NCI-H146 treated with DMSO at 0.1 percent for 48 hours (cell line): ENCODE data around the gene TRIM10.
"Not testable (repeated sequence)": the region's sequence is repeated elsewhere in the genome, so short reads cannot be mapped to it uniquely, and the experiment has no call there.

Experiments used
- DNase-seq: peaks from one replicate; lab custom pipeline; 2025; ENCODE audit not compliant: unreplicated experiment; lab: John Stamatoyannopoulos, UW

Gene TRIM10

GRCh38 chr6:30130887-30131862, 29.8 kb downstream of the TRIM10 start:
- peak; percentile 57 for DNase-seq

DNA sequence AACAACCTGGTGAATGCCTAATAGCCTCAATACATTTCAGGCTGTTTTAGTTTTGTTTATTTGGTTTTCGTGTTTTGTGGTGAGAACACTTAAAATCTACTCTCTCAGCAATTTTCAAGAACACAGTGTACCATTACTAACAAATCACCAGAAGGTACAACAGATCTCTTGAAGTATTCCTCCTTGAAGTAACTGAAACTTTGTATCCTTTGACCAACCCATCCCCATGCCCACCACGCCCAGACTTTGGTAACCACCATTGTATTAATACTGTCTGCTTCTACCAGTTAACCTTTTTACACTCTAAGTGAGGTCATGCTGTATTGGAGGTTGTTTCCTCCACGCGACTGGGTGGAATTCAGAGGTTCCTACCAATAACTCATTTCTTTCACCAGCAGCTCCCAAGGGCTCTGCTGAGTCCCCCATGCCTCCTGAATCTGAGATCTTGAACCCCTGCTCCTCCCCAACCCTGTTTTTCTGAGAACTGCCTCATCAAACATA, 30.8 kb downstream of the TRIM10 start:
- DNase-seq, result no peak

DNA sequence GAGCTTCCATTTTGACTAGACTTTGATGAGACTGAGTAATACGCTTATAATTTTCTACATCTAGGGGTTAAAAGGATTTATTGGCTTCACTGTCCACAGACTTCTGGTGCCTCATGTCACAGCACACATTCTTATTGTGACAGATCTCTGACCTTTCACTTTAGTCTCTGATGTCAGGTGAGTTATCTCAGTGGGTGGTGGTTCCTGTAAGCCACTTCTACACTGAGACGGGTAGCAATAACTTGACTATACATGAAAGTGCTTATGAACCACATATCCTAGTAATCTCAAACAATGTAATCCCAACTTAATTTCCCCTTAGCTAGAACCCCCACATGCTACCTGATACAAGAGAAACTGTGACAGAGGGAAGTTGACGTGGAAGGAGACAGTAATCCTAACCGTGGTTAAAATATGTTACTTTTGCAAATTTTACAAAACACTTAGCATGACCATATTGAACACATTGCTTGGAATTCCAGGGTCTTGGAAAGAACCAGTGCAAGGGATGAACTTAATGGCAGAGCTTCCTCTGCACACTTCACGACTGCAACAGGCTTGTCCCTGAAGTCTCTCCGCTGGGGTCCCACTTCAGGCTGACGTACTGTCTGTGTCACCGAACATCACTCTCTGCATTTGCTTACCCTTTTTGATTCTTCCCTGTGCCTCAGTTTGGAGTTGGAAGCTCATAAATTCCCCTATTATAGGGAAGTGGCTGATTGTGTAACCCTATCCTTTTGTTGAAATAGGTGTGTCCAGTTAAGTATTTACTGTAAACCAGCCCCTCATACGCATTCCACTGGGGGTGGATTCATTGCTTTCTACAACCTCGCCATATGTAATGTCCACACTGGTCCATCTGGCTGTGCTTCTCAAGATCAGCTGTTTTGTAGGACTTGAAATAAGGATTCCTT, 31.5 kb downstream of the TRIM10 start:
- DNase-seq, result no peak

GRCh38 chr6:30127238-30128093, 33.5 kb downstream of the TRIM10 start:
- no peak for DNase-seq

- DNase-seq, result no peak
Observed at GRCh38 chr6:30122515-30122914, 38.5 kb downstream of the TRIM10 start.

GRCh38 chr6:30121446-30122366, 39.3 kb downstream of the TRIM10 start:
- no peak for DNase-seq

GRCh38 chr6:30118691-30119090, 42.3 kb downstream of the TRIM10 start:
- not testable (repeated sequence) for DNase-seq

- DNase-seq, result no peak
Observed at GRCh38 chr6:30116724-30117123, 44.3 kb downstream of the TRIM10 start.

GRCh38 chr6:30113841-30114240, 47.2 kb downstream of the TRIM10 start:
- DNase-seq, result no peak

GRCh38 chr6:30113003-30113759, 47.8 kb downstream of the TRIM10 start, which contains the start of gene TRIM31:
Gene TRIM31 (minus strand): TSS chr6:30113090. CDS start chr6:30112805, 285 bp downstream.
- DNase-seq, result no peak

DNA sequence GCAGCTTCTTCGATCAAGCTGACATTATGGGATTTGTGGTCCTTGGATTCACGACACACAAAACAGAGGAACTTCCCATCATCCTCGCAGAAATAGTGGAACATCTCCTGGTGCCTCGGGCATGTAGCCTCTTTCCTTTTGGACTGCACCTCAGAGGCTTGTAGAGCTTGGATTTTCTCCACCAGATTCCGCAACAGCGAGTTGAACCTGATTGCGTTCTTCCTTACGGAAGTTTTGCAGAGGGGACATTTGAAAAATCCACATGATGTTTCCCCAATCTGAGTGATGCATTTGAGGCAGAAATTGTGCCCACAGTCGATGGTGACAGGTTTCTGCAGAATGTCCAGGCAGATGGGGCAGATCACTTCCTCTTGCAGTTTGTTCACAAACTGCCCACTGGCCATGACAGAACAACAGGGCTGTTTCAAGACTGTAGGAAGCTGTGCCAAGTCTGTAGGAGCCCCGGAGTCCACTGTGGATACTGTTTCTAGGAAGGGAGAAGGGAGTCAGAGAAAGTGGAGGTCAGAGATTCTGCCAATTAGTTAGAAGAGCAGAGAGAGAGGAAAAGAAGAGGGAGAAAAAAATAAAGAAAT, 48.5 kb downstream of the TRIM10 start:
- DNase-seq, result no peak

DNA sequence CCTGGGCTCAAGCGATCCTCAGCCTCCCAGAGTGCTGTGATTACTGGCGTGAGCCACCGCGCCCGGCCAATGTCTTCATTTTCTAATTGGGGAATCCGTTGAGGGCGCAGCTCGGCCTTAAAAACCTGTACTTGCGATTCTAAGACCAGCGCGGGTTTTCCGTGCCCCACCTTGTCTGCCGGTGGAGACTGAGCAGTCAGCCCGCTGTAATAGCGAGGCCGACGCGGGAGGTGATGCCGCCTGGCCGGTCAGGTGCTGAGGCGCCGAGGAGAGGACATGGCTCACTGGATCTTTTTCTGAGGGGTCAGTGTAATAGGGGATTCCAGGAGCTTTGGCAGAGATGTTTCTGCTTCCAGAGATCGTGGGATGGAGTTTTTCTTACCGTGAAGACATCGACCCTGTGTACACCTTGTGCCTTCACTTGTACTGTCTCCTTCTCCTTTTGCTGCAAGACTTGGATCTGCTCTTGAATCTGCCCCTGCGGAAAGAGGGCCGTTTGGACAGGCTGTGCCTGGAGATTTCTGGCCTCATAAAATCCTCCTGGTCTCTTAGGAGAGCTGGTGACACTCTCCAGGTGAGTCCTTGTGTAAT, 49.6 kb downstream of the TRIM10 start:
- DNase-seq, result no peak

- no peak for DNase-seq
Observed at GRCh38 chr6:30104661-30105060, 56.4 kb downstream of the TRIM10 start.

DNA sequence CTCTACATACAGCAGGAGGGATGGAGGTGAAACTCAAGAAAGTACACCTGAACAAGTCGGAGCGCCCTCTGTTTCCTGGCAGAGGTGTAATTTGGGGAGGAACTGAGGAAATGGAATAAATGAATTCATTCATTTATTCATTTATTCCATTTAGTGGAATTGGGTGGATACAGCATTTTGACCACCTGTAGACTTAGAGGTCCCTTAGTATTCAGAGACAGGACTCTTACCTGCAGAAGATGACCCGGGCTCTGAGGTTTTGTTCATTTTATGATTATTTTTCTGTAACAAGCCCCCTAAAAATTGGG, 57.2 kb downstream of the TRIM10 start:
- DNase-seq, result no peak

DNA sequence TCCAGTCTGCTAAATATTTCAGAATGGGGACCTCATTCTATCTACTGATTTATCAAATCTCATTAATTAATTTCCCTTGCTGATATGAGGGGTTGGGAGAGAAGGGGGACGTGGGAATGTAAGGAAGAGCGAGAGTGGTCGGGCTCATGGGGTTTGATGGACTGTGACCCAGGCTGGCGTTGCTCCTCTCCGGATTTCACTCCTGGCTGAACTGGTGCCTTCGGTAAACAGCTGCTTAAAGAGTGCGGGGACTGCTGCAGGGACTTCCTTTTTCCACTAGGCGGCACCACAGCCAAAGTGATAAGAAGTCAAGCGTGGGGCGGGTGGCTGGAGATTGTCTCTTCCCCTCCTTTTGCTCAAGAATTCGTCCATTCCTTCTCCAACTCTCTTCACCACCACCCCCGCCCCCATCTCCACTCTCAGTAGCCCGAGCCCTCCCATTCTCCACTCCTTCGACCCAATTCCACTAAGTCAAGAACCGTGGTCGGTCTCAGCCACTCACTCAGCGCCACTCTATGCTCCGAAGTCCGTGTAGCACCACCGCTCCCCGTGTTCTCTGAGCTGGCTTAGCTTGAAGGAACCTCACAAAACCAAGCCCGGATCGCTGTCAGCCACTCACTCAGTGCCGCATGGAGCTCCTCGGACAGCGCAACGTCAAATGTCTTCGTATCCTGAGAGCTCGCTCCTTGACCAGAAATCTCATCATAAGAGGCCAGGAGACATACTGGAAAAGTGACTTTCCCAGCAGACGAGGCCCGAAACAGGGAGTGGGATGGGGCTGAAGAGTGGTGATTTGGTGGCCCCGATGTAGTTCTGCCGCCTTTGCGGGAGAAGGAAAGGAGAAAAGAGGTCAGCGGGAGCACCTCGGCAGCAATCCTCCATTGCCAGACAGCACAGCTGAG, 57.8 kb downstream of the TRIM10 start:
- peak; percentile 68 for DNase-seq

DNA sequence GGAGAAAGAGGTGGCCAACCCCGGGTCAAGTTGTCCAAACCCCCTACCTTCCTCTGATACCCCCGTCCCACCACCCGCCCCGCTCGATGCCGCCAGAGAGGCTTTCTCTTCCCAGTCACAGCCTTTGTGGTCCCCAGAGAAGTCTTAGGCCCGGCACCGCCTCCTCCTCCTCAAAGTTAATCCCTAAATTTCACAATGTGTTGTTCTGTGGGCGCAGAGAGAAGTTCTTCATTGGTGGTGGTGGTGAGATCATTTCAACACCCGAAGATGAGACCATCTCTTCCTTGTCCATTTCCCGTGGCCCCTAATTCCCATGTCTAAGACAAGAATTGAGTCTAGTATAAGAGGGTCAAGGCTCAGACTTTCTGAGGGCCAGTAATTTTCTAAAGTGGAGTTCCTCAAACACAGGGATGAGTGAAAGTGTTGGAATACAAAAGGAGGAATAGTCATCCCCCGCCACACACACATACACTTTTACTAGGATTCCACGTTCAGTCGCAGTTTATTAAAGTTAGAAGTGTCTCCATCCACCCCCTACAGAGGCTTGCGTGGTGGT, 58.5 kb downstream of the TRIM10 start:
- DNase-seq, result no peak
